Activated naive CD8-positive, alpha-beta T cell (primary cell): ENCODE data around the gene ACKR3.

Experiments used
- H3K27ac Mint-ChIP-seq: one replicate; pipeline ENCODE4 v1.8.0; 2021; ENCODE audit warnings: mixed read lengths
- H3K27me3 Mint-ChIP-seq: one replicate; pipeline ENCODE4 v1.8.0; 2021; ENCODE audit warnings: mixed read lengths
- H3K36me3 Mint-ChIP-seq: one replicate; pipeline ENCODE4 v1.8.0; 2021; ENCODE audit warnings: mixed read lengths
- H3K4me1 Mint-ChIP-seq: one replicate; pipeline ENCODE4 v1.8.0; 2021; ENCODE audit warnings: low read depth, mixed read lengths
- H3K4me3 Mint-ChIP-seq: one replicate; pipeline ENCODE4 v1.8.0; 2021; ENCODE audit warnings: mild to moderate bottlenecking, mixed read lengths
- H3K9me3 Mint-ChIP-seq: one replicate; pipeline ENCODE4 v1.8.0; 2021; ENCODE audit warnings: low read depth, mixed read lengths

The ACKR3 gene

DNA sequence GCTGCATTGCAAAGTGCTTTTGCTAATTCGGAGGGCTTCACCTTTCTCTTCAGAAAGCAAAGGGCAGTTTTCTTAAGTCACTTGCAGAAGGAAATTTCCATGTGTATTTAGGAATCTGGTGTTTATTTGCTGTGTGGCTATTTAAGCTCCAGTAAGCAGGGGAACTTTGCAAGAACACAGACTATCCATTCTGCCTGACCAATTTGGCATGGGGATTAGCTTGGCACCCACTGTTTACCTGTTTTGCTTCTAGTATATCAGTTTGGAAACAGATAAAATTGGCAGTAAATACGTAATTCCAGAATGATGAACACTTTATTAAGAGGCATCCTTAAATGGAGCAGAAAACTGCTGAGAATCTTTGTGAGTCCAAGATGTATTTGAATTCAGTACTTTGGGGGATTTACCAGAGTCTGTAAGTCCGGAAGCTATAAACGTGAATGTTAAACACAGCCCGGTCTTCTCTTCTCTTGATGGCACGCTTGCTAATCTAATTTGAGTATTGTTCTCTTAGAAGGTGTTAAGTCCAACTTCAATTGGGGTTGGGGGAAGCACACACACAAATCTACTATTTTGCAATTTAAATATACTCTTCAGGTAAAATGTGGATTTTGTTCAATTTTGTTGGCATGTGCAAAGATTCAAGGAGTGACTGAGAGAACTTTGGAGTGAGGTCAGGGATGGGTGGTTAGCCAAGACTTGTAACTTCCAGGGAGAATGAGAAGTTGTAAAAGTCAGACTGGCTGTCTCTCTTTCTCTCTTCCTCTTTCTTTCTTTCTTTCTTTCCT lies 650 bp downstream of the ACKR3 start:
- Mint-ChIP-seq H3K27ac (no peak overlapping the region), H3K27me3 (no peaks in the 10 kb centered on the region), H3K4me1 (peaks cover 28% of the 10 kb centered on the region), H3K36me3 (no peaks in the 10 kb centered on the region), H3K4me3 (no peak overlapping the region), H3K9me3 (no peaks in the 10 kb centered on the region)

DNA sequence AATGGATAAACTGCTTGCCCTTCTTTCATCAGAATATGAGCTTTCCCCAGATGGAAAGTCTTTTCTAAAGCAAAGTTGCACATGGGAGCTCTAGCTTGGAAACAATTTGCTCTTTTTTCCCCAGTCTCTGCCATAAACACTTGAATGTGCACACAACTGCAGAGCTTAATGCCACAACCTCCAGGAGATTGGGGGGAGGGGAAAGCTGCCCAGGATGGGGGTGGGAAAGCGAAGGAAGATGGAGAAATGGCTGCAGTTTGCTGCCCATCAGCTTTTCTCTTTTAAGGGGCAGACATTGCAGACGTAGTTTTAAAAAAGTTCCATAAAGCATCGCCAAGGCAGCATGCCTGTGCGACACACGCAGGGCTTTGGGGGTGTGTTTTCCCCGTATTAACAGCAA lies 1.5 kb downstream of the ACKR3 start:
- Mint-ChIP-seq H3K27ac (no peak overlapping the region), H3K9me3 (no peaks in the 10 kb centered on the region), H3K4me3 (no peak overlapping the region), H3K4me1 (peaks cover 28% of the 10 kb centered on the region), H3K27me3 (no peaks in the 10 kb centered on the region), H3K36me3 (no peaks in the 10 kb centered on the region)

DNA sequence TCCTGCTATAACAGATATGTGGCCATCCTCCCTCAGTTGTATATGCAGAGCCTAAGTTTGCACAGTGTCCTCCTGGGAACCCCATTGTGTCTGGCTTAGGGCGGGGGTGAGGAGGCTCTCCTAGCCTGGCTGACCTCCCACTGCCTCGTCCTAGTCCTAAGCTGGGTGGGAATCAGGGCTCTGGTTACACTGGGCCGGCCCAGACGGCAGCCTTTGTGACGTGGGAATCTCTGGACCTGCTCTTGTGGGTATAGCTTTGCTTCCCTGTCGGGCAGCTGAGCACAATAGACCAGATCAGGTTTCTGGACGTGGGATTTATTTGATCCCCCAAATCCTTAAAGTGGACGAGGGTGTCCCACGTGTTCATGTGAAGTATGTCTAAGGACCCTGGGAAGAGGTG lies 2.9 kb downstream of the ACKR3 start:
- peaks cover 22% of the 10 kb centered on the region for H3K4me1 Mint-ChIP-seq
- no peaks in the 10 kb centered on the region for H3K27me3 Mint-ChIP-seq
- no peaks in the 10 kb centered on the region for H3K9me3 Mint-ChIP-seq
- H3K36me3 Mint-ChIP-seq, result no peaks in the 10 kb centered on the region
- H3K27ac Mint-ChIP-seq, result no peak overlapping the region
- no peak overlapping the region for H3K4me3 Mint-ChIP-seq

DNA sequence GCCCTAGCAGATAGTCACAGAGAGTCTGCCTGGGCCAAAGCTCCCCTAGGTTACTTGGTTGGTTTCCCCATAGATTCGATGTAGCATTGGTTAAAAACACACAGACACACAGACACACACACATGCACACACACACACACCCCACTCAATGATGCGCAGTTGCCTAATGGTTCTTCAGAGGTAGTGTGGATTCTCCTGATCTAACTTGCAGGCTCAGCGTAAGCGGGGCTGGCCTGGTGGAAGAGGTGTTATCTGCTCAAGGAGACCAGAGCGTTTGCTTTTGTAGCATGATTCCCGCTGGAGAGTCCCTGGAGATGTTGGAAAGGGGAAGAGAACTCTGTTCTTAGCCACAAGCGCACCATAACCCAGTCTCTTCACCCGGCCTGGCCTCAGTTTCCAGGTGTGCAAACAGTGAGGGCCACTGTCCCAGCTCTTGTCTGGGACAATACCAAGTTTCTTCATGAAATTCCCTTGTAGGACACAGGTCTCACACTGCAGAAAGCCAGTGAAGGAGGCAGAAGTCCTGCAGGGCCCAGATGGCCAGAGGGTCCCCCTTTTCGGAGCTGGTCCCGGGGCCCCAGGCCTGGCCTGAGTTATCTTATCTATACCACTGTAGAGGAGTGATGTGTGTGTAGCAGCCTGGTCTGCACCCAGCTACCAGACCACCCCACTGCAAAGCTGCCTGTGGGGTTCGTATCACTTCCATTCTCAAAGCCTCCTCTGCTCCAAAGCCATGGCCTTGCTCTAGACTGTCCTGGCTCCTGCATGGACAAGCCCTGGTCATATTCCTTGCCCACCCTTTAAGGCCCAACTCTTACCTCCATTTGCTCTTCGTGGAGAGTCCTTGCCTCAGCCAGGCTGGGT lies 3.7 kb downstream of the ACKR3 start:
- no peak overlapping the region for H3K4me3 Mint-ChIP-seq
- H3K4me1 Mint-ChIP-seq, result peaks cover 18% of the 10 kb centered on the region
- H3K9me3 Mint-ChIP-seq, result no peaks in the 10 kb centered on the region
- H3K27me3 Mint-ChIP-seq, result no peaks in the 10 kb centered on the region
- no peak overlapping the region for H3K27ac Mint-ChIP-seq
- H3K36me3 Mint-ChIP-seq, result no peaks in the 10 kb centered on the region

DNA sequence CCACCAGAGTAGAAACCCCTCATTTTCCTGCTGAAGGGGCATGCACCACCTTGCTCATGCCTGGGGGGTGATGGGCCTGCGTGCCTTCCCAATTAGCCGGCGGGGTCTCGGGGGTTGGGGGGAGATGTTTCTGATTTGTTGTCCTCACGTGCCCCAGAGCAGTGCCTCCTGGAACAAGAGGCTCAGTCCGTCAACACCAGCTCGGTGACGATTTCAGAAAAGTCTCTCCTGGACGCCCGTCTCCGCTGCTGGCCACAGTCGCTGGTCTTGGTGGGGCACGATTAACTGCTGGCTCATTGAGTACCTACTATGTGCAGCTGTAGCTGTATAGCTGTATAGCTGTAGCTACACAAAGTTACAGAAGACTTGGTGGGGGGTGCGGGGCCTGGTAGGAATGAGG lies 4.4 kb downstream of the ACKR3 start:
- H3K4me1 Mint-ChIP-seq, result peaks cover 12% of the 10 kb centered on the region
- no peak overlapping the region for H3K27ac Mint-ChIP-seq
- no peaks in the 10 kb centered on the region for H3K9me3 Mint-ChIP-seq
- no peaks in the 10 kb centered on the region for H3K27me3 Mint-ChIP-seq
- no peak overlapping the region for H3K4me3 Mint-ChIP-seq
- no peaks in the 10 kb centered on the region for H3K36me3 Mint-ChIP-seq

DNA sequence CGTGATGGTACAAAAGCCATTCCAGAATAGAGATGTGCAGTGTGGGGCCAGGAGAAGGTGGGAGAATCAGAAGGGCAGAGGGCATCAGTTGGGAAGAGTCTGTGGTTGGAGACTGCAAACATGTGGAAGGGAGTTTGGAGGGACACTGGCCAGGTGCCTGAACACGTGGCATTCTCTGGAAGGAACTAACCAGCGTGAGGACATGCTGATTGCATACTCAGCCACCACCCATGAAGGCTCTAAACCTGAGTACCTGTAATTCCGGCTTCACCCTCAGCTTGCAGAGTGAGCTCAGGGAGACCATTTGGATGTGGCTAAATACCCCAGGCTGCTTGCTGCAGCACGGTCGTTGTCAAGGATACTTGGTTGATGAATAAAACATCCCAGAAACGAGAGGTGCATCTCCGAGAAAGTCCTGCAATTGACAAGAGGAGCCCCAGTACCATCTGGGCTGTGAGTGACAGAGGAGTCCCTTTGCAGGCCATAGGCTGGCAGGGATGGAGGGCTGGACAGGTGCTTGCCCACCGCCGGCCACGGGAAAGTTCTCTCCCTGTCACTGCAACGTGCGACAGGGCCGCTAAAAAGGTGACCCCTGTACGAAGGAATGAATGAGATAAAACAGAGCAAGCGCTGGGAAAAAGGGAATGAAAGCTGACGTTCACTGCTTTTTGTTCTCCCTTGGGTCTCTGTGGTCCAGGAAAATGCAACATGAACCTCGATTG lies 5.0 kb downstream of the ACKR3 start:
- Mint-ChIP-seq H3K36me3 (no peaks in the 10 kb centered on the region), H3K27me3 (no peaks in the 10 kb centered on the region), H3K4me3 (no peak overlapping the region), H3K4me1 (peaks cover 7% of the 10 kb centered on the region), H3K9me3 (no peaks in the 10 kb centered on the region), H3K27ac (no peak overlapping the region)

DNA sequence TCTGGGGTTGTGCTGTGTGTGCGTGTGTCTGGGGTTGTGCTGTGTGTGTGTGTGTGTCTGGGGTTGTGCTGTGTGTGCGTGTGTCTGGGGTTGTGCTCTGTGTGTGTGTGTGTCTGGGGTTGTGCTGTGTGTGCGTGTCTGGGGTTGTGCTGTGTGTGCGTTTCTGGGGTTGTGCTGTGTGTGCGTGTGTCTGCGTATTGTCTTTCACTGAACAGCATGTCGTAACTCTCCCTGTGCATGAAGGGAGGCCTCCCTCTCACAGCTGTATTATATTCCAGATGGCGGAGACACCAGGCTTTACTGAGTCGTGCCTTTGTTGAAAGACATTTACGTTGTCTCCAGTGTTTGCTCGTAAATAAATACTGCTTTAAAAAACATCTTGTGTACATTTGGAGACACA lies 5.9 kb downstream of the ACKR3 start:
- peaks cover 1% of the 10 kb centered on the region for H3K4me1 Mint-ChIP-seq
- no peaks in the 10 kb centered on the region for H3K9me3 Mint-ChIP-seq
- H3K4me3 Mint-ChIP-seq, result no peak overlapping the region
- no peaks in the 10 kb centered on the region for H3K27me3 Mint-ChIP-seq
- no peaks in the 10 kb centered on the region for H3K36me3 Mint-ChIP-seq
- H3K27ac Mint-ChIP-seq, result no peak overlapping the region

DNA sequence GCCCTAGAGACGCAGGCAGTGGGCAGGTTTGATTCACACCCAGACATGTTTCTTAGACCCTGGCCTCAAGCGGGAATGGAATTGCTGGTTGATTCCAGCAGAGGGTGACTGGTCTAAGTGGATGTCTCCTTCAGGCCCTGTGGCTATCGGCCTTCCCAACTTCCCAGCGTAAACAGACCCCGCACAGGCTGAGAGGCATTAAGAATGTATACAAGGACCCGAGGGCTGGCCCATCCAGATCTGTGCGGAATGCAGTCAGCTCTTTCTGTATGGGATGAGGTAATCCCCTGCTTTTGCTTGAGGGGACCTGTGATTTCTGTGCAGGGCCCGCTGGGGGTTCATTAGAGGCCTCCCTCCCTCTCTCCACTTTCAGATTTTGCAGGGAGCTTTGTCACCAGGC lies 6.5 kb downstream of the ACKR3 start:
- no peaks in the 10 kb centered on the region for H3K27me3 Mint-ChIP-seq
- H3K9me3 Mint-ChIP-seq, result no peaks in the 10 kb centered on the region
- H3K36me3 Mint-ChIP-seq, result peaks cover under 1% of the 10 kb centered on the region
- H3K4me1 Mint-ChIP-seq, result no peaks in the 10 kb centered on the region
- no peak overlapping the region for H3K4me3 Mint-ChIP-seq
- H3K27ac Mint-ChIP-seq, result no peak overlapping the region

DNA sequence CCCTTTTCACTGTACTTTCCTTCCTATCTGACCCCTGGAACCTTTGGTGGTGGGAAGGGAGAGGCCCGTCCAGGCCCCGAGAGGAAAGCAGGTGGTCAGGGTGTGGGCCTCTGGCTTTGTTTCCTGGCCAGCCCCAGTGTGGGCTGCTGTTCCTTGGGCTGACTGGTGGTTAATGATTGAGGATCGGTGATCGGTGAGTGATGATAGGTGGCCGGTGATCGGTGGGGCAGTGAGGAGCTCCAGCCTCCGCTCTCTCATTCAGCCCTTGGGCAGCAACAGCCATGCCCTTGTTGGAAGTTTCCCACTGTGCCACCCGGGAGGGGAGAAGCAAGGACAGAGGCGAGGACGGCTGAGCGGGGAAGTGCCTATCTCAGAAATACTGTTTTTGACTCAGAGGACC lies 7.3 kb downstream of the ACKR3 start:
- Mint-ChIP-seq H3K4me3 (no peak overlapping the region), H3K27me3 (no peaks in the 10 kb centered on the region), H3K9me3 (no peaks in the 10 kb centered on the region), H3K36me3 (peaks cover 2% of the 10 kb centered on the region), H3K4me1 (no peaks in the 10 kb centered on the region), H3K27ac (no peak overlapping the region)

DNA sequence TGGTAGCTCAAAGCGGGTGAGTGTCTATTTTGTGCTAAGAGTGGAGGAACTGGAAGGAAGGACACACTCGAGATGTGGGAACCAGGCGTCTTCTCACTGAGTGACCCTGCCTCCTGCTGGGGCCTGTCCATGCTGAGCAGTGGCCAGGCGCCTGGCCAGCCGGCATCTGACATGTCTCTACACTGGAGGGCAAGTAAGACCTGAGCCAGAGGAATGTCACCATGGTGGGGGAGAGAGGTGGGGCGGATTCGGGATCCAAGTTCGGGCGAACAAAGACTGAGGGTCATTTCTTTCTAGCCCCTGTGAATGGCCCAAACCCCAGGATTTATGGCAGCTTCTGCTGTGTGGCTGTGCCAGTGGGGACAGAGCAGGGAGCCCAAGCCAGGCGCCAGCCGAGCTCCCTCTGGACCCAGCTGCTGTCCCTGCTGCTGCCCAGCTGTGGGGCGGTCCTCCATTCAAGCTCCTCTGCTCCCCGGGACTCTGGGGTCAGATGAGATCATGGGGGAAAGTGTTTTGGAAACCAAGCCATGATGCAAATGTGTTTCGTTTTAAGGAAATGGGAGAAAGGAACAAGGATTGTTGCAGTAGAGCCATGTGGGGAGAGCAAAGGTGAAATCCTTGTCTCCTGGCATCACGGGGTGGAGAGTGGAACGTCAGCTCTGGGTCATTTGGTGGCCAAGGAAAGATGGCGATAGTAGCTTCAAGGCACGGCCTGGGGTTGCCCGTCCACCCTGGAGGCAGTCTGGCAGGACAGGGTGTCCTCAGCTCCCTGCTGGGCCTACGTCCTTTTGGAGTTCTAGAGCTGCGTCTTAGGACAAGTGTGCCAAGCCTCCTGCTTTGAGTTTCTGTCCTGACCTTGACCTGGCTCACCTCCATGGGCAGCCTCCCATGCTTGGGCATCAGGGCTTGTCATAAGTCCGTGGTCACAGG lies 8.1 kb downstream of the ACKR3 start:
- Mint-ChIP-seq H3K36me3 (peaks cover 2% of the 10 kb centered on the region), H3K4me3 (no peak overlapping the region), H3K27me3 (no peaks in the 10 kb centered on the region), H3K27ac (no peak overlapping the region), H3K4me1 (no peaks in the 10 kb centered on the region), H3K9me3 (no peaks in the 10 kb centered on the region)

DNA sequence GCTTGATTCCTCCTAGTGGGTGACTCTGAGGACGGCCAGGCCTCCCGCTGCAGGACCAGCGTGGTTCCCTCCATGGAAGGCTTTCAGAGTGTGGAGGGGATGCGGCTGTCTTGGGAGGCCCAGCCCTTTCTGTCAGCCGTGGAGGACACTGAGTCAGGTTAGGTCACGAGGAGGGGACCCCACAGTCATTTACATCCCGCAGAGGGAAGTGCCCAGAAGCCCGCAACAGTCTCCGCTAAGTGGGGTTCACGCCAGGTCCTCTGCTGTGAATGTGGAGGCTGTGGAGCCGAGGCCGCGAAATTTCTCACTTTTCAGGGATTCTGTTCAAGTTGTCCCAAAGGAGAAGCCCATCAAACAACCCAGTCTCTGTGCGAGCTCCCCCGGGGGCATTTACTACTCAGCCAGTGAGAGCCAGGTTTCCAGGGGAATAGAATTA lies 8.8 kb downstream of the ACKR3 start:
- H3K4me3 Mint-ChIP-seq, result no peak overlapping the region
- H3K36me3 Mint-ChIP-seq, result peaks cover 5% of the 10 kb centered on the region
- H3K27me3 Mint-ChIP-seq, result no peaks in the 10 kb centered on the region
- H3K9me3 Mint-ChIP-seq, result no peaks in the 10 kb centered on the region
- H3K27ac Mint-ChIP-seq, result no peak overlapping the region
- no peaks in the 10 kb centered on the region for H3K4me1 Mint-ChIP-seq

DNA sequence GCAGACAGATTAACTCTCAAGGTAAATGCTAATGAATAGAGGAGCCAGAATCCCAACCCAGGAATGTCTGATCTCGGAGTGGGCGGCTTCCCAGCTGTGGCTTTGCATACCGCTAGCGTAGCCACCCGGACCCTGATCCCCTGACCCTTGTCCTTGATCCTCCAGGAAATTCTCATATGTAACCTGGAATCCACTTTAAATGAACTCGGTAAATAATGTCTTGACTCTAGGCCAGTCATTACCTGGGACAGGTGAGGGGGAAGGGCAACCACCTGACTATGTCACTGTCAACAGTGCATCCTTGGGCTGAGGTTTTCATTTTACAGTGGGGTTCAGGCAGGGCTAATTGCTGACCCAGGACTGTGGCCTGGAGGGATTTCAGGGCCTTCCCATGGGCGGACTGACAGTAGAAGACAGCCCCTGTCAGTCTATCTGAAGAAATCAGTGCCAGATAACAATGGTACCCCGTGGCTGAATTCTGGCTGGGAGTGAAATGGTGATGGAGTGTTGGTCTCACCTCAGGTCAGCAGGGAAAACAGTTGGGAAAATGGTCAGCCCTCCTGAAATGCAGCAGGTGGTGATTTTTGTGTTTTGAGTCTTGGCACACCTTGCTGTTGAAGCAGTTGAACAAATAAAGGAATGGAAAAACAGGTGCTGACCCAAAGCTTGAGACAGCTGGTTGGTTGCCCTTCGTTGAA lies 9.6 kb downstream of the ACKR3 start:
- Mint-ChIP-seq H3K4me3 (no peak overlapping the region), H3K27ac (no peak overlapping the region), H3K9me3 (no peaks in the 10 kb centered on the region), H3K27me3 (no peaks in the 10 kb centered on the region), H3K4me1 (no peaks in the 10 kb centered on the region), H3K36me3 (peaks cover 5% of the 10 kb centered on the region)

DNA sequence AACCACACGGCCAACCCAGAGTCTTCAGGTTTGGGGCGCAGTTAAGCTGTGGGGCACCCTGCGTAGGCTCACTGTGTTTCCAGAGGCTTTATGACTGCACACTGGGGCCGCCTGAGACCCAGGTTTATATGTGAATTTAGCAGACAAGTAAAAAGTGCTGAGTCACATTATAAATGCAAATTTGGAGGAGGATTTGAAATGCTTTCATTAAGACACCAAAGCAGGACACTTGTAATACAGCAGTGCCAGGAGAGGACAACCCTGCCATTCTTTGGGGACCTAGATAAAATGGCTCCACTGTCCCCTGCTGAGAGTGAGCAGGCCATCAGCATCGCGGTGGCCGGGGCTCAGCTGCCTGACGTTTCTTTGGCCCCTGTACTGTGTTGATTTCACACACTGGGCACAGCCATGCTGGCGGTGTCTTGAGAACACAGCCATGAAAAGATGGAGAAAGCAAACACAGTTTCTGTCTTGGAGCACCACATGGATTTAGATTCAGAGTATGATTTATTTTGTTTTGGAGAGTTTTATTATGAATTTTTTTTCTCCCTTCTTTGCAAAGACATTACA lies 10.2 kb downstream of the ACKR3 start:
- H3K27me3 Mint-ChIP-seq, result no peaks in the 10 kb centered on the region
- H3K4me3 Mint-ChIP-seq, result no peak overlapping the region
- H3K27ac Mint-ChIP-seq, result no peak overlapping the region
- no peaks in the 10 kb centered on the region for H3K9me3 Mint-ChIP-seq
- no peaks in the 10 kb centered on the region for H3K4me1 Mint-ChIP-seq
- peaks cover 5% of the 10 kb centered on the region for H3K36me3 Mint-ChIP-seq
